NAMALWA (cell line): ENCODE measurements around the gene PLEK2.

Experiments
- DNase-seq: peaks from one replicate; pipeline ENCODE4 v3.0.0-alpha.2; 2015; ENCODE audit warnings: low spot score

PLEK2 gene

GRCh38 chr14:67397536-67397935 is 14.4 kb downstream of the PLEK2 start:
- DNase-seq, result no peak

GRCh38 chr14:67396381-67396970 is 15.5 kb downstream of the PLEK2 start:
- no peak for DNase-seq

- no peak for DNase-seq
Observed at GRCh38 chr14:67395876-67396189, 16.1 kb downstream of the PLEK2 start.

- DNase-seq, result no peak
Observed at GRCh38 chr14:67395086-67395875, 16.7 kb downstream of the PLEK2 start.

GRCh38 chr14:67393689-67394088 is 18.3 kb downstream of the PLEK2 start:
- DNase-seq, result no peak

- no peak for DNase-seq
Observed at GRCh38 chr14:67392800-67393199, 19.2 kb downstream of the PLEK2 start.

- DNase-seq, result no peak
Observed at GRCh38 chr14:67392123-67392522, 19.8 kb downstream of the PLEK2 start.

GRCh38 chr14:67391268-67391667 is 20.7 kb downstream of the PLEK2 start:
- DNase-seq, result no peak

GRCh38 chr14:67389811-67390534 is 22.0 kb downstream of the PLEK2 start:
- no peak for DNase-seq

- no peak for DNase-seq
Observed at GRCh38 chr14:67389275-67389674, 22.7 kb downstream of the PLEK2 start.

- no peak for DNase-seq
Observed at GRCh38 chr14:67387195-67387594, 24.8 kb downstream of the PLEK2 start.

- no peak for DNase-seq
Observed at GRCh38 chr14:67385618-67386017, 26.3 kb downstream of the PLEK2 start.

- DNase-seq, result no peak
Observed at GRCh38 chr14:67385120-67385519, 26.8 kb downstream of the PLEK2 start.

GRCh38 chr14:67377916-67378315 is 34.0 kb downstream of the PLEK2 start:
- DNase-seq, result no peak

- DNase-seq, result no peak
Observed at GRCh38 chr14:67373347-67373746, 38.6 kb downstream of the PLEK2 start.

- DNase-seq, result no peak
Observed at GRCh38 chr14:67372833-67373232, 39.1 kb downstream of the PLEK2 start.

- DNase-seq, result no peak
Observed at GRCh38 chr14:67371247-67372148, 40.5 kb downstream of the PLEK2 start.

GRCh38 chr14:67370830-67371229 is 41.1 kb downstream of the PLEK2 start:
- no peak for DNase-seq

GRCh38 chr14:67365476-67365875 is 46.5 kb downstream of the PLEK2 start:
- DNase-seq, result no peak

- DNase-seq, result no peak
Observed at GRCh38 chr14:67360470-67361206, 51.3 kb downstream of the PLEK2 start.

GRCh38 chr14:67359775-67360469 is 52.0 kb downstream of the PLEK2 start, which contains the start of the genes ATP6V1D and EIF2S1:
ATP6V1D (minus strand) TSS chr14:67359804; CDS start chr14:67359698, 106 bp downstream.
EIF2S1 (plus strand) TSS chr14:67360328; CDS start chr14:67364768, 4,440 bp downstream.
- peak; percentile 96 for DNase-seq
